ENCODE measurements around the gene GABRP. TPM values are rescaled to one million over a fixed set of nuclear protein-coding genes. Genes with fewer than 3 reads are reported as not detected.

Gene GABRP
- total and polyA plus RNA-seq, 4 donors, result 0.08 to 0.17 TPM; not detected in 2

GRCh38 chr5:170757182-170757601, 26.3 kb upstream of the GABRP start:
- Histone ChIP-seq H3K4me1 (ENCODE audit: control insufficient read depth in 4 of 4, insufficient read depth in 4 of 4, low read length in 3 of 4) (no peaks in the 10 kb centered on the region), H3K9ac (ENCODE audit: low read depth in 1 of 2, low read length in 2 of 2) (no peak overlapping the region), H3K4me3 (ENCODE audit: low read depth in 1 of 3, low read length in 3 of 3) (no peak overlapping the region), H3K27ac (ENCODE audit: low read depth in 1 of 2, low read length in 2 of 2) (no peak overlapping the region), H3K27me3 (ENCODE audit: control insufficient read depth in 4 of 4, insufficient read depth in 4 of 4, low read length in 3 of 4) (peaks cover 0 to 2% (median 0%) of the 10 kb centered on the region in 4 donors), H3K9me3 (ENCODE audit: control insufficient read depth in 4 of 4, low read length in 3 of 4) (no peaks in the 10 kb centered on the region), H3K36me3 (ENCODE audit: control insufficient read depth in 4 of 4, insufficient read depth in 3 of 4, low read depth in 1 of 4, low read length in 3 of 4) (no peaks in the 10 kb centered on the region)
- DNase-seq (ENCODE audit: low spot score), result no peak
- WGBS, result 35% methylated on average over 4 of the region's 4 CpGs
- TF ChIP-seq ATF3 (IDR thresholded peaks at IDR 0.05) (no peak), NR2F2 (IDR thresholded peaks at IDR 0.05) (peak; percentile 28), JUND (IDR thresholded peaks at IDR 0.05) (peak; percentile 71 to 83)

DNA sequence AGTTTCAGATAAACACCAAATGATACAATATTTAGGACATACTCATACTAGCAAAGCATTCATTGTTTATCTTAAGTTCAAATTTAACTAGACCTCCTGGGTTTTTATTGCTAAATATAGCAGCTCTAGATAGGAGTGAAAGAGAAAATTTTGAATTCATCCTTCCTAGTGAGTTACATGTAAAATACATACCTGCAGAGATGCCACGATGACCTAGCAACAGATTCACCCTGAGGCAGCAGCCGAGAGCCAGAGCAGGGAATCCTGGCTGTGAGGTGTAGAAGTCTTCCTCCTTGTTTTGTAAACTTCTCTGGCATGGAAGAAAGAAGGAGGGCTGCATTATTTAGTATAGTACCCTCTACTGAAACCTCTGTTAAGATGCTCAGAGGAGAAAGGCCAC, 25.9 kb upstream of the GABRP start:
- Histone ChIP-seq H3K9me3 (ENCODE audit: control insufficient read depth in 4 of 4, low read length in 3 of 4) (no peaks in the 10 kb centered on the region), H3K9ac (ENCODE audit: low read depth in 1 of 2, low read length in 2 of 2) (no peak overlapping the region), H3K4me1 (ENCODE audit: control insufficient read depth in 4 of 4, insufficient read depth in 4 of 4, low read length in 3 of 4) (no peaks in the 10 kb centered on the region), H3K27me3 (ENCODE audit: control insufficient read depth in 4 of 4, insufficient read depth in 4 of 4, low read length in 3 of 4) (peaks cover 0 to 2% (median 0%) of the 10 kb centered on the region in 4 donors), H3K27ac (ENCODE audit: low read depth in 1 of 2, low read length in 2 of 2) (no peak overlapping the region), H3K4me3 (ENCODE audit: low read depth in 1 of 3, low read length in 3 of 3) (no peak overlapping the region), H3K36me3 (ENCODE audit: control insufficient read depth in 4 of 4, insufficient read depth in 3 of 4, low read depth in 1 of 4, low read length in 3 of 4) (no peaks in the 10 kb centered on the region)
- no peak for DNase-seq (ENCODE audit: low spot score)
- TF ChIP-seq TAF1 (conservative IDR thresholded peaks at IDR 0.05), result no peak
- no peak for TF ChIP-seq HNF4A (conservative IDR thresholded peaks at IDR 0.05)
- TF ChIP-seq EGR1 (IDR thresholded peaks at IDR 0.05; ENCODE audit: low read depth in 2 of 2), result no peak
- no peak for TF ChIP-seq RAD21 (IDR thresholded peaks at IDR 0.05)
- TF ChIP-seq JUND (IDR thresholded peaks at IDR 0.05), result no peak
- TF ChIP-seq ATF3 (IDR thresholded peaks at IDR 0.05), result no peak
- TF ChIP-seq FOXA2 (IDR thresholded peaks at IDR 0.05), result no peak
- TF ChIP-seq, protein P1, sequence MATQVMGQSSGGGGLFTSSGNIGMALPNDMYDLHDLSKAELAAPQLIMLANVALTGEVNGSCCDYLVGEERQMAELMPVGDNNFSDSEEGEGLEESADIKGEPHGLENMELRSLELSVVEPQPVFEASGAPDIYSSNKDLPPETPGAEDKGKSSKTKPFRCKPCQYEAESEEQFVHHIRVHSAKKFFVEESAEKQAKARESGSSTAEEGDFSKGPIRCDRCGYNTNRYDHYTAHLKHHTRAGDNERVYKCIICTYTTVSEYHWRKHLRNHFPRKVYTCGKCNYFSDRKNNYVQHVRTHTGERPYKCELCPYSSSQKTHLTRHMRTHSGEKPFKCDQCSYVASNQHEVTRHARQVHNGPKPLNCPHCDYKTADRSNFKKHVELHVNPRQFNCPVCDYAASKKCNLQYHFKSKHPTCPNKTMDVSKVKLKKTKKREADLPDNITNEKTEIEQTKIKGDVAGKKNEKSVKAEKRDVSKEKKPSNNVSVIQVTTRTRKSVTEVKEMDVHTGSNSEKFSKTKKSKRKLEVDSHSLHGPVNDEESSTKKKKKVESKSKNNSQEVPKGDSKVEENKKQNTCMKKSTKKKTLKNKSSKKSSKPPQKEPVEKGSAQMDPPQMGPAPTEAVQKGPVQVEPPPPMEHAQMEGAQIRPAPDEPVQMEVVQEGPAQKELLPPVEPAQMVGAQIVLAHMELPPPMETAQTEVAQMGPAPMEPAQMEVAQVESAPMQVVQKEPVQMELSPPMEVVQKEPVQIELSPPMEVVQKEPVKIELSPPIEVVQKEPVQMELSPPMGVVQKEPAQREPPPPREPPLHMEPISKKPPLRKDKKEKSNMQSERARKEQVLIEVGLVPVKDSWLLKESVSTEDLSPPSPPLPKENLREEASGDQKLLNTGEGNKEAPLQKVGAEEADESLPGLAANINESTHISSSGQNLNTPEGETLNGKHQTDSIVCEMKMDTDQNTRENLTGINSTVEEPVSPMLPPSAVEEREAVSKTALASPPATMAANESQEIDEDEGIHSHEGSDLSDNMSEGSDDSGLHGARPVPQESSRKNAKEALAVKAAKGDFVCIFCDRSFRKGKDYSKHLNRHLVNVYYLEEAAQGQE (IDR thresholded peaks at IDR 0.05), result no peak
- no peak for TF ChIP-seq MAX (IDR thresholded peaks at IDR 0.05)
- no peak for TF ChIP-seq ZBTB33 (IDR thresholded peaks at IDR 0.05)
- no peak for TF ChIP-seq FOXA1 (IDR thresholded peaks at IDR 0.05)
- no peak for TF ChIP-seq SP1 (IDR thresholded peaks at IDR 0.05)
- TF ChIP-seq HNF4G (IDR thresholded peaks at IDR 0.05), result no peak
- TF ChIP-seq GABPA (IDR thresholded peaks at IDR 0.05 in 1 of 2, conservative IDR thresholded peaks at IDR 0.05 in 1 of 2), result no peak
- WGBS, result 74% methylated on average over 2 of the region's 2 CpGs
